SU-DHL-6 (cell line): Measurements from ENCODE around the gene TMED3.

Experiments
- CTCF ChIP-seq: fragments of 200-600 bp; sonication (generic); IDR thresholded peaks from one replicate; pipeline ENCODE4 v1.5.1; 2017; ENCODE audit warnings: antibody characterized with exemption, mild to moderate bottlenecking, low read length, moderate library complexity; ENCODE audit not compliant: insufficient read depth, poor library complexity, severe bottlenecking
- EZH2phosphoT487 ChIP-seq: fragments of 200-600 bp; sonication (generic), shearing (Covaris generic); conservative IDR thresholded peaks from 2 replicates; pipeline ENCODE4 v1.6.1; 2018; ENCODE audit warnings: mild to moderate bottlenecking, antibody characterized with exemption, low read length, moderate library complexity, mixed read lengths

- no peak for TF ChIP-seq CTCF
- TF ChIP-seq EZH2phosphoT487: no peak
Observed at GRCh38 chr15:79371591-79371990, 60.7 kb downstream of the TMED3 start.
